ENCODE results near the gene OPCML.

DNA sequence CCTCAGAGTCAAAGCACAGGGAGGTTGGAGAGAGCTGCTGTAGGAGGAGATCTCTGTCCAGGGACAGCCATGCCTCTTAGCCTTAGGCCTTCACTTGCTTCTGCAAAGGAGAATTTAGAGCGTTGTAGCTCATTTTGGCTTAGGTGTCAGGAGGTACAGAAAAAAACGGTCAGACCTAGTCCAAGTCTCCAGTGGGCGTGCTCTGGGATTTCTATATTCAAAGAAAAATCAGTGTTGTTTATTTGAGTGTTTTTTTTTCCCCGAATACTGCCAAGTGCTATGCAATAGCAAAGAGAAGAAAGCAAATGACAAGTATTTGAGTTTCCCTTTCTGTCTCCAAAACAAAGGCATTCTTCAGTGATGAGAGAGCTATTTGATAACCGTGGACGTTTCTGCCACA, 22.7 kb upstream of the OPCML start:
- TF ChIP-seq EZH2phosphoT487 (IDR thresholded peaks at IDR 0.05; ENCODE audit: borderline replicate concordance, low read length) = no peak
- TF ChIP-seq, protein P1, sequence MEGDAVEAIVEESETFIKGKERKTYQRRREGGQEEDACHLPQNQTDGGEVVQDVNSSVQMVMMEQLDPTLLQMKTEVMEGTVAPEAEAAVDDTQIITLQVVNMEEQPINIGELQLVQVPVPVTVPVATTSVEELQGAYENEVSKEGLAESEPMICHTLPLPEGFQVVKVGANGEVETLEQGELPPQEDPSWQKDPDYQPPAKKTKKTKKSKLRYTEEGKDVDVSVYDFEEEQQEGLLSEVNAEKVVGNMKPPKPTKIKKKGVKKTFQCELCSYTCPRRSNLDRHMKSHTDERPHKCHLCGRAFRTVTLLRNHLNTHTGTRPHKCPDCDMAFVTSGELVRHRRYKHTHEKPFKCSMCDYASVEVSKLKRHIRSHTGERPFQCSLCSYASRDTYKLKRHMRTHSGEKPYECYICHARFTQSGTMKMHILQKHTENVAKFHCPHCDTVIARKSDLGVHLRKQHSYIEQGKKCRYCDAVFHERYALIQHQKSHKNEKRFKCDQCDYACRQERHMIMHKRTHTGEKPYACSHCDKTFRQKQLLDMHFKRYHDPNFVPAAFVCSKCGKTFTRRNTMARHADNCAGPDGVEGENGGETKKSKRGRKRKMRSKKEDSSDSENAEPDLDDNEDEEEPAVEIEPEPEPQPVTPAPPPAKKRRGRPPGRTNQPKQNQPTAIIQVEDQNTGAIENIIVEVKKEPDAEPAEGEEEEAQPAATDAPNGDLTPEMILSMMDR (conservative IDR thresholded peaks at IDR 0.05; ENCODE audit: low read depth, low read length) = no peak

All from PC-3 (cell line).